Calu3 (cell line): ENCODE results near the gene NRCAM. TPM values are rescaled to one million over a fixed set of nuclear protein-coding genes. Genes with fewer than 3 reads are reported as not detected.

Experiments
- BruUV-seq: library from RNA; stranded (reverse); fragments of 400-500 nt; replicated peaks from 2 replicates; lab custom pipeline; 2021; lab: Mats Ljungman, UMichigan
- CTCF ChIA-PET: fragments of 300-600 bp; sonication (Branson Sonifier 250); formaldehyde crosslinking; loops from one replicate; lab custom pipeline; 2022; ENCODE audit warnings: antibody characterized with exemption; lab: Charles Lee
- DNase-seq: peaks from one replicate; pipeline ENCODE4 v3.0.0; 2022
- H3K27ac Mint-ChIP-seq: one replicate; pipeline ENCODE4 v1.8.0; 2022; ENCODE audit warnings: mixed read lengths; ENCODE audit not compliant: unreplicated experiment
- H3K27me3 Mint-ChIP-seq: one replicate; pipeline ENCODE4 v1.8.0; 2022; ENCODE audit warnings: mixed read lengths; ENCODE audit not compliant: unreplicated experiment
- H3K36me3 Mint-ChIP-seq: one replicate; pipeline ENCODE4 v1.8.0; 2022; ENCODE audit warnings: mild to moderate bottlenecking, moderate library complexity, mixed read lengths; ENCODE audit not compliant: insufficient read depth, unreplicated experiment
- H3K4me1 Mint-ChIP-seq: one replicate; pipeline ENCODE4 v1.8.0; 2022; ENCODE audit warnings: mild to moderate bottlenecking, low read depth, mixed read lengths; ENCODE audit not compliant: unreplicated experiment
- H3K4me3 Mint-ChIP-seq: one replicate; pipeline ENCODE4 v1.8.0; 2022; ENCODE audit warnings: mild to moderate bottlenecking, low read depth, moderate library complexity, mixed read lengths; ENCODE audit not compliant: unreplicated experiment
- H3K9me3 Mint-ChIP-seq: one replicate; pipeline ENCODE4 v1.8.0; 2022; ENCODE audit warnings: low read depth, mixed read lengths; ENCODE audit not compliant: unreplicated experiment
- CTCF ChIP-seq: fragments of 200-600 bp; IDR thresholded peaks from one replicate; pipeline ENCODE4 v1.8.0; 2022; ENCODE audit warnings: antibody characterized with exemption; ENCODE audit not compliant: unreplicated experiment
- intact Hi-C: fragments of 100-400 bp; cut with micrococcal nuclease; formaldehyde crosslinking; loops from one replicate; pipeline ENCODE4 v1.10.0; 2022; ENCODE audit not compliant: unreplicated experiment
- total RNA-seq: library from RNA; stranded (reverse); gene quantifications from 2 replicates; pipeline ENCODE4 v1.2.3, GENCODE V29; 2022

NRCAM gene
- total RNA-seq, 1 experiment from 2014 or later: 15.0 TPM

GRCh38 chr7:108322925-108323832 is 133.1 kb downstream of the NRCAM start:
- intact Hi-C loops: no loop called here

GRCh38 chr7:108322046-108322445 is 134.2 kb downstream of the NRCAM start:
- CTCF ChIA-PET: no interaction called here
- BruUV-seq: no TSS peak
- H3K4me3 Mint-ChIP-seq: no peak overlapping the region
- no peak for DNase-seq
- no peak overlapping the region for H3K27ac Mint-ChIP-seq
- intact Hi-C loops: no loop called here
- peaks cover 10% of the 10 kb centered on the region for H3K4me1 Mint-ChIP-seq
- H3K9me3 Mint-ChIP-seq: no peaks in the 10 kb centered on the region
- TF ChIP-seq CTCF: no peak
- H3K36me3 Mint-ChIP-seq: no peaks in the 10 kb centered on the region
- no peaks in the 10 kb centered on the region for H3K27me3 Mint-ChIP-seq

More at GRCh38 chr7:108322925-108323832, 133.1 kb downstream of the NRCAM start:
- BruUV-seq: no TSS peak
- Mint-ChIP-seq H3K27me3 (no peaks in the 10 kb centered on the region), H3K36me3 (no peaks in the 10 kb centered on the region), H3K4me3 (no peak overlapping the region), H3K27ac (no peak overlapping the region), H3K9me3 (no peaks in the 10 kb centered on the region), H3K4me1 (peaks cover 10% of the 10 kb centered on the region)
- DNase-seq: no peak
- CTCF ChIA-PET: interaction anchor here (0.6 kb wide), 1 partner anchor 137 kb away, joined by 4 read pairs; no protein-coding TSS in a partner anchor
- no peak for TF ChIP-seq CTCF

GRCh38 chr7:108321359-108321758 is 134.9 kb downstream of the NRCAM start:
- Mint-ChIP-seq H3K4me1 (peaks cover 10% of the 10 kb centered on the region), H3K9me3 (no peaks in the 10 kb centered on the region)

GRCh38 chr7:108316708-108317107 is 139.5 kb downstream of the NRCAM start:
- intact Hi-C loops: no loop called here
- Mint-ChIP-seq H3K4me3 (no peak overlapping the region), H3K27me3 (no peaks in the 10 kb centered on the region), H3K9me3 (no peaks in the 10 kb centered on the region), H3K36me3 (no peaks in the 10 kb centered on the region), H3K27ac (no peak overlapping the region), H3K4me1 (no peaks in the 10 kb centered on the region)
- CTCF ChIA-PET: no interaction called here
- no peak for TF ChIP-seq CTCF
- DNase-seq: no peak
- no TSS peak for BruUV-seq

More at GRCh38 chr7:108321359-108321758, 134.9 kb downstream of the NRCAM start:
- no peak for DNase-seq
- Mint-ChIP-seq H3K27ac (no peak overlapping the region), H3K27me3 (no peaks in the 10 kb centered on the region), H3K4me3 (no peak overlapping the region), H3K36me3 (no peaks in the 10 kb centered on the region)
- no peak for TF ChIP-seq CTCF
- intact Hi-C loops: no loop called here
- no TSS peak for BruUV-seq
- CTCF ChIA-PET: no interaction called here
